Suprapubic skin (tissue), 4 donors: Measurements from ENCODE around the gene NOXO1. TPM values are rescaled to one million over a fixed set of nuclear protein-coding genes. Genes with fewer than 3 reads are reported as not detected.

ENCODE experiments used
- DNase-seq, 2 donors: peaks; one replicate each; pipeline ENCODE4 v3.0.0-alpha.2; 2019; ENCODE audit warnings: low spot score in 2 of 2
- H3K27ac ChIP-seq: fragments of 200-600 bp; sonication (generic); one replicate; pipeline ENCODE4 v1.5.1; 2019
- H3K27me3 ChIP-seq: fragments of 200-600 bp; sonication (generic); one replicate; pipeline ENCODE4 v1.5.1; 2019
- H3K36me3 ChIP-seq: fragments of 200-600 bp; sonication (generic); one replicate; pipeline ENCODE4 v1.5.1; 2019
- H3K4me1 ChIP-seq: fragments of 200-600 bp; sonication (generic); one replicate; pipeline ENCODE4 v1.5.1; 2019
- H3K4me3 ChIP-seq: fragments of 200-600 bp; sonication (generic); one replicate; pipeline ENCODE4 v1.5.1; 2019; ENCODE audit warnings: mild to moderate bottlenecking
- H3K9me3 ChIP-seq: fragments of 200-600 bp; sonication (generic); one replicate; pipeline ENCODE4 v1.5.1; 2019
- EP300 ChIP-seq: sonication (generic); formaldehyde crosslinking; IDR thresholded peaks from one replicate; pipeline ENCODE4 v1.6.1; 2017; ENCODE audit warnings: antibody characterized with exemption
- POLR2A ChIP-seq, 2 donors: fragments of 450-650 bp; IDR thresholded peaks; one replicate each; pipeline ENCODE4 v1.6.1; 2017; ENCODE audit warnings: antibody characterized with exemption in 2 of 2, mild to moderate bottlenecking in 2 of 2, moderate library complexity in 2 of 2
- POLR2AphosphoS5 ChIP-seq, 3 donors: sonication (generic); formaldehyde crosslinking; IDR thresholded peaks; one replicate each; pipeline ENCODE4 v1.6.1; 2017; ENCODE audit warnings: antibody characterized with exemption in 3 of 3
- WGBS: methylation state at CpG from one replicate; pipeline ENCODE4 v1.1.5; 2018; 5-methylcytosine and 5-hydroxymethylcytosine counted together
- total RNA-seq, 4 donors: library from RNA; depleted of rRNA; stranded (reverse); fragments of >200 nt; gene quantifications; one replicate each; pipeline ENCODE4 v1.1.0, GENCODE V29; 2016
- TF ChIP-seq, protein P1 (sequence below), 2 donors: fragments of 200-600 bp in 1 of 2; fragments of 450-650 bp in 1 of 2; sonication (generic) in 1 of 2; IDR thresholded peaks; one replicate each; pipeline ENCODE4 v1.5.1; 2016 to 2019; ENCODE audit warnings: antibody characterized with exemption in 2 of 2, mild to moderate bottlenecking in 1 of 2, moderate library complexity in 1 of 2

Gene NOXO1
- total RNA-seq, 4 donors from 2014 or later, result 1.1 to 3.1 (median 2.0) TPM; not detected in 1

DNA sequence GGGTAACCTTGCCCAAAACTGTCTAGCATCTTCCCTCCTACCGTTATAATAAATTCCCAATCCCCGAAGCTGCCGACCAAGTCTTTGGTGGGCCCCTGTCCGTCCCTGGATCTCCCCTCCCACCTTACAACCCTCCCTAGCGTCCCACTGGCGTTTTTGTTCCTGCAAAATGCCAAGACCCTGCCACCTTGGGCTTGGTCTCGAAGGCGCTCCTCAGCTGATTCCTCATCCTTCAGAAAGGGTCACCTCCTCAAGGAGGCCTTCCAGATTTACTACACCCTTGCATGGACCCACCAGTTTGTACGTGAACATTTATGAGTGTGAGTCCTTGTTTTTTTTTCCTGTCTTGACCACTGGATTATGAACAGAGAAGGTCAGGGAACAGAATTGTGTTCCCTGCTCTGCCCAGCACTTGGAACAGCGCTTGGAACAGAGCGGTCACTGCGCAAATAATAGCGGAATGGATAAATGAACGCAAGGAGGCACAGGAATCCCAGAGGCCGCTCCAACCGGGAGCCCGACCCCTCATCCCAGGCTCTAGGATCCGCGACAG lies 1.8 kb upstream of the NOXO1 start:
- no peak for TF ChIP-seq POLR2AphosphoS5 (IDR thresholded peaks at IDR 0.05)
- TF ChIP-seq EP300, result no peak
- TF ChIP-seq POLR2A (IDR thresholded peaks at IDR 0.05), result no peak
- TF ChIP-seq, protein P1, sequence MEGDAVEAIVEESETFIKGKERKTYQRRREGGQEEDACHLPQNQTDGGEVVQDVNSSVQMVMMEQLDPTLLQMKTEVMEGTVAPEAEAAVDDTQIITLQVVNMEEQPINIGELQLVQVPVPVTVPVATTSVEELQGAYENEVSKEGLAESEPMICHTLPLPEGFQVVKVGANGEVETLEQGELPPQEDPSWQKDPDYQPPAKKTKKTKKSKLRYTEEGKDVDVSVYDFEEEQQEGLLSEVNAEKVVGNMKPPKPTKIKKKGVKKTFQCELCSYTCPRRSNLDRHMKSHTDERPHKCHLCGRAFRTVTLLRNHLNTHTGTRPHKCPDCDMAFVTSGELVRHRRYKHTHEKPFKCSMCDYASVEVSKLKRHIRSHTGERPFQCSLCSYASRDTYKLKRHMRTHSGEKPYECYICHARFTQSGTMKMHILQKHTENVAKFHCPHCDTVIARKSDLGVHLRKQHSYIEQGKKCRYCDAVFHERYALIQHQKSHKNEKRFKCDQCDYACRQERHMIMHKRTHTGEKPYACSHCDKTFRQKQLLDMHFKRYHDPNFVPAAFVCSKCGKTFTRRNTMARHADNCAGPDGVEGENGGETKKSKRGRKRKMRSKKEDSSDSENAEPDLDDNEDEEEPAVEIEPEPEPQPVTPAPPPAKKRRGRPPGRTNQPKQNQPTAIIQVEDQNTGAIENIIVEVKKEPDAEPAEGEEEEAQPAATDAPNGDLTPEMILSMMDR (IDR thresholded peaks at IDR 0.05), result no peak
- peaks cover 17% of the 10 kb centered on the region for H3K36me3 ChIP-seq
- H3K9me3 ChIP-seq, result no peaks in the 10 kb centered on the region
- WGBS, result 30% methylated on average over 19 of the region's 19 CpGs
- peak overlapping the region; percentile 74 for H3K27ac ChIP-seq
- peaks cover 66% of the 10 kb centered on the region for H3K4me1 ChIP-seq
- H3K27me3 ChIP-seq, result peaks cover 22% of the 10 kb centered on the region
- peak overlapping the region; percentile 74 for H3K4me3 ChIP-seq
- DNase-seq, result no peak

DNA sequence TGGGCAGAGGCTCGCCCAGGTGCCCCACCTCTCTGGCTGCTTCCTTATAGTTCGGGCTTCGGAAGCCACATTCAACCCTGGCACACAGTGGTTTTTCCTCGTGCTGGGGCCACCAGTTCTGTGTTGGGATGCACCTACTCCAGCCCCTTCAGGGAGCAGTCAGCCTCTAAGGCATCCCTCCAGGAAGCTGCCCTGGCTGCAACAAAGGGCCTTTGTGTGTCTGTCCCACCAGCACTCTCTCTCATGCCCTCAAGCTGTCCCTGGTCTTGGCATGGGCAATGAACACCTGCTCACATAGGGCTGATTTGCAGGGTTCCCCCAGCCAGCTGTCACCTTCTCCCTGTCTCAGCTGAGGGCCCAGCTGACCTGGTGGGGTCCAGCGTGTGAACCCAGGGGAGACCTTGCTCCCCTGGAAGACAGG lies 754 bp upstream of the NOXO1 start:
- Histone ChIP-seq H3K4me1 (peaks cover 66% of the 10 kb centered on the region), H3K27ac (no peak overlapping the region), H3K36me3 (peaks cover 27% of the 10 kb centered on the region), H3K27me3 (peaks cover 29% of the 10 kb centered on the region), H3K4me3 (no peak overlapping the region), H3K9me3 (no peaks in the 10 kb centered on the region)
- TF ChIP-seq POLR2A (IDR thresholded peaks at IDR 0.05) (no peak), EP300 (no peak), POLR2AphosphoS5 (IDR thresholded peaks at IDR 0.05) (no peak)
- TF ChIP-seq, protein P1 (IDR thresholded peaks at IDR 0.05), result no peak
- no peak for DNase-seq
- WGBS, result 38% methylated on average over 3 of the region's 5 CpGs

DNA sequence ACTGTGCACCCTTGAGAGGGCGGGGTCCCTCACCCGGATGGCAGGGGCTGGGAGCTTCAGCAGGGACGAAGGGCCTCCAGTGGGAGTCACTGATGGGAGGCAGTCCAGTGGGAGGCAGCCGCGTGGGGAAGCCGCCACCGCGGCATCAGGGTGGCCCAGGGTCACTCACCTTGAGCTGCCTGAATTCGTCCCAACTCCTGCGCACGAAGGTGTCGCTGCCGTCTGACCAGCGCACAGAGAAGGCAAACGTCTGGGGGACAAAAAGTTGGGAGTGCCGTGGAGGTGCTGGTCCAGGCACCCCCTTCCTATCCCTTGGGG lies 540 bp downstream of the NOXO1 start:
- TF ChIP-seq POLR2AphosphoS5 (IDR thresholded peaks at IDR 0.05), result no peak
- no peak for TF ChIP-seq EP300
- TF ChIP-seq POLR2A (IDR thresholded peaks at IDR 0.05), result no peak
- TF ChIP-seq, protein P1 (IDR thresholded peaks at IDR 0.05), result no peak
- DNase-seq, result no peak
- Histone ChIP-seq H3K27ac (no peak overlapping the region), H3K4me3 (no peak overlapping the region), H3K4me1 (peaks cover 62% of the 10 kb centered on the region), H3K36me3 (peaks cover 31% of the 10 kb centered on the region), H3K9me3 (no peaks in the 10 kb centered on the region), H3K27me3 (peaks cover 30% of the 10 kb centered on the region)
- 14% methylated on average over 7 of the region's 16 CpGs for WGBS

DNA sequence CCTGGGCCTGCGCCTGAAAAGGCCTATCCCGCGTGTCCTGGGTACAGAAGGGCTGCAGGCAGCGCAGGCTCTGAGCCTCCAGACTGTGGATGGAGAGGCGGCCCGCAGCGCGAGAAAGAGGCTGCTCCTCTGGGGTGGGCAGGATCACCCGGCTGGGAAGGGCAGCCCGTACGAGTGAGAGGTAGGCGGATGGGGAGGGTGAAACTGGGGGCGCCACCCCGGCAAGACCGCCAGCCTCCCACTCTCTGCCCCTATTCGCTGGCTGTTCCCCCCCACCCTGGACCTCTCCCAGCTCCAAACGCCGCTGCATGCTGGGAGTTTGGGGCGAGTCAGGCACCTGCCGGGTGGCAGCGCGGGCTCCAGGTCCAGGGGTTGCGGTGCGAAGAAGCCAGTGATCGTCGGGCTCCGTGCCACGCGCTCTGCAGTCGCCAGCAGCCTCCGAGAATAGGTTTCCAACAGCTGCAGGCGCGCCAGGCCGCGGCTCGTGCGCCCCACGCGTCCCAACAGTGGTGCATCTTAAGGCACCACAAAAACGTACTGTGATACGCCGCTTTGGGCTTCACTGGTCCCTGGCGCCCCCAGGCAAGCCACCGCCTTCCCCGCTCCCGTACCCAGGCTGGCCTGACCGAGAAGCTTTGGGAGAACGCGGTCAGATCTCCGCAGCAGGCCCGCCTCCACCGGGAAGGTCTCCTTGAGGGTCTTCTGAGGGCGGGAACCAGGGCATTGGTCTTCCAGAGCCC lies 1.1 kb downstream of the NOXO1 start:
- peak overlapping the region; percentile 41 for H3K4me3 ChIP-seq
- no peak overlapping the region for H3K27ac ChIP-seq
- H3K27me3 ChIP-seq, result peaks cover 30% of the 10 kb centered on the region
- no peak for TF ChIP-seq POLR2A (IDR thresholded peaks at IDR 0.05)
- TF ChIP-seq, protein P1 (IDR thresholded peaks at IDR 0.05), result no peak
- no peak for TF ChIP-seq POLR2AphosphoS5 (IDR thresholded peaks at IDR 0.05)
- TF ChIP-seq EP300, result no peak
- no peak for DNase-seq
- H3K36me3 ChIP-seq, result peaks cover 33% of the 10 kb centered on the region
- H3K9me3 ChIP-seq, result no peaks in the 10 kb centered on the region
- H3K4me1 ChIP-seq, result peaks cover 57% of the 10 kb centered on the region
- WGBS, result 9% methylated on average over 19 of the region's 53 CpGs

DNA sequence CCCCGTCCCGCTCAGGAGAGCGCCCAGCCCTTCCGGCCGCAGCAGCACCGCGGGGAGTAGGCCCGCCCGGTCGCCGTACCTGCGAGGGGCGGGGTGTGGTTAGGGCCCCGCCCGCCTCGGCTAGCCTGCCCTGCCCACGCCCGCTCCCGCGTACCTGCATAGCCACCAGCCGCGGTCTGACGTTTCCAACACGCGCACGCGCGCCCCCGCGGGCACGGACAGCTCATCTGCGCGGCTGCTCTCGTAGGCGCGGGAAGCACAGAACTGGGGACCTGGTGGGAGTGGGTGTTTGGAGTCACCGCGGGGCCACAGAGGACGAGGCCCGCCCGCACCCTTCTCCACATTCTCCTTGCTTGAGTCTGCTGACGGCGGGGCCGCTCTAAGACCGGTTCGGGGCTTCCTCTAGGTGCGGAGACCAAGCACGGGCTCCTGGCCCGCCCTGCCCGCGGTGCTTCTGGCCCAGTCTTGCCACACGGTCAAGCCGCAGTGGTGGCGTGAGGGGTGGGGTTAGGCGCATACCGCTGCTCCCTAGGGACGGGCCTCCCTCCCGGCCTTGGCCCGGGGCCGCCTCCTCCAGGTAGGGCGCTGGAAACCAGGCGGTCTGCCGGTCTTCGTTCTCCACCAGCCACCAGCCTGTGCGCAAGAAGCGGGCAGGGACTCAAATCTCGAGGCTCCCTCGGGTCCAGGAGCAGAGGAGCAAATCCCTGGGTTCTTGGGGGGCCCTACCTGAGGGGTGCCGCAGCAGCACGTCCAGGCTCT lies 1.8 kb downstream of the NOXO1 start:
- Histone ChIP-seq H3K27ac (peak overlapping the region; percentile 43), H3K36me3 (peaks cover 41% of the 10 kb centered on the region), H3K4me1 (peaks cover 50% of the 10 kb centered on the region), H3K9me3 (no peaks in the 10 kb centered on the region), H3K4me3 (peak overlapping the region; percentile 41), H3K27me3 (peaks cover 30% of the 10 kb centered on the region)
- no peak for TF ChIP-seq POLR2A (IDR thresholded peaks at IDR 0.05)
- TF ChIP-seq, protein P1 (IDR thresholded peaks at IDR 0.05), result no peak
- TF ChIP-seq POLR2AphosphoS5 (IDR thresholded peaks at IDR 0.05), result no peak
- no peak for TF ChIP-seq EP300
- no peak for DNase-seq
- 19% methylated on average over 26 of the region's 70 CpGs for WGBS
